ENCODE data around the gene MLKL. TPM values are rescaled to one million over a fixed set of nuclear protein-coding genes. Genes with fewer than 3 reads are reported as not detected.

Gene MLKL
- total RNA-seq, 1 experiment from 2014 or later, result 9.7 TPM

DNA sequence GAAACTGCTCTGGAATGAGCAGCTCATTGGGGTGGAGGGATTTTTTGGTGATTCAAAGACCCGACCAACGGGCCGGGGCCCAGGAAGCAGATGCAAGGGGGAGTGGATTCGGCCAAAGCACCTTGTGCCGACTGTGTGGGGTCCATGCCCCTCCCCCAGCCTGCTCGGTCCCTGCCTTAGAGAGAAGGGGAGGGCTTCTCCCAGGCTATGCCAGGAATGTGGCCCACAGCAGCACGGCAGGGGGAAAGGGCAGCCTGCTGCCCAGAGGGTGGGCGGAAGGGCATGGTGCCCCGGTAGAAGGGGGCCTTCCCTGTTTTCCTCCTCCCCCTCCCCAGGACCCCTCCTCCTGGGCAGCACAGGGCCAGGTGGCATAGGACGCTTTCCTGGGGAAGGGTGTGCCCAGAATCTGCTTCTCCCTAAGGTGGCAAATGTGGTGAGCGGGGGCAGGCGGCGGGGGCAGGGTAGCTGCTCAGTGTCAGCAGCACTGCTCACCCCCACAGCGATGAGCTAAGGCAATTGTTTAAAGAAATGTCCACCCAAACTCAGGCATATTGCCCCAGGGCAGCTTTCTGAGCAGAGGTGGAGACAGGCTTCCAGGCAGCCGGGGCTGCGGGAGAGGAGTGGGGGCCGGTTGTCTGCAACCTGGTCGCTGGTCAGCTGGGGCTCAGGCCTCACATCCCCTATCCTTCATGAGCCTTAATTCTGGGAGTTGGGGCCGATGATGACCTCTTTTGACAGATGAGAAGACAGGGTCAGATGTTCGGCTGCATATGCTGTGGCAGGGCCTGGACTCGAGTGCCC lies 33.9 kb upstream of the MLKL start:
- no peak overlapping the region for H3K27ac Mint-ChIP-seq (ENCODE audit: unreplicated experiment)
- H3K9me3 Mint-ChIP-seq (ENCODE audit: unreplicated experiment), result no peaks in the 10 kb centered on the region
- Histone ChIP-seq H3K4me3 (ENCODE audit: low read depth, low read length) (no peak overlapping the region), H3K4me1 (no peaks in the 10 kb centered on the region), H3K27me3 (replicated peaks; ENCODE audit: control insufficient read depth, insufficient read depth, low read length) (no peaks in the 10 kb centered on the region), H3K9me3 (no peaks in the 10 kb centered on the region), H3K36me3 (ENCODE audit: control insufficient read depth, insufficient read depth, low read length) (no peaks in the 10 kb centered on the region)
- DNase-seq, result no peak
- intact Hi-C loops (cut with micrococcal nuclease; ENCODE audit: unreplicated experiment), result no loop called here
- CTCF ChIA-PET, result no interaction called here
- no peaks in the 10 kb centered on the region for H3K27me3 Mint-ChIP-seq (ENCODE audit: insufficient read depth, unreplicated experiment)
- H3K4me3 Mint-ChIP-seq (ENCODE audit: unreplicated experiment), result no peak overlapping the region
- TF ChIP-seq, protein P1, sequence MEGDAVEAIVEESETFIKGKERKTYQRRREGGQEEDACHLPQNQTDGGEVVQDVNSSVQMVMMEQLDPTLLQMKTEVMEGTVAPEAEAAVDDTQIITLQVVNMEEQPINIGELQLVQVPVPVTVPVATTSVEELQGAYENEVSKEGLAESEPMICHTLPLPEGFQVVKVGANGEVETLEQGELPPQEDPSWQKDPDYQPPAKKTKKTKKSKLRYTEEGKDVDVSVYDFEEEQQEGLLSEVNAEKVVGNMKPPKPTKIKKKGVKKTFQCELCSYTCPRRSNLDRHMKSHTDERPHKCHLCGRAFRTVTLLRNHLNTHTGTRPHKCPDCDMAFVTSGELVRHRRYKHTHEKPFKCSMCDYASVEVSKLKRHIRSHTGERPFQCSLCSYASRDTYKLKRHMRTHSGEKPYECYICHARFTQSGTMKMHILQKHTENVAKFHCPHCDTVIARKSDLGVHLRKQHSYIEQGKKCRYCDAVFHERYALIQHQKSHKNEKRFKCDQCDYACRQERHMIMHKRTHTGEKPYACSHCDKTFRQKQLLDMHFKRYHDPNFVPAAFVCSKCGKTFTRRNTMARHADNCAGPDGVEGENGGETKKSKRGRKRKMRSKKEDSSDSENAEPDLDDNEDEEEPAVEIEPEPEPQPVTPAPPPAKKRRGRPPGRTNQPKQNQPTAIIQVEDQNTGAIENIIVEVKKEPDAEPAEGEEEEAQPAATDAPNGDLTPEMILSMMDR (IDR thresholded peaks at IDR 0.05; ENCODE audit: insufficient read depth in 1 of 2, low read depth in 1 of 2, low read length in 1 of 2, severe bottlenecking in 1 of 2, unreplicated experiment in 1 of 2), result no peak
- no TSS peak for BruUV-seq (replicated peaks)
- peaks cover 13% of the 10 kb centered on the region for H3K4me1 Mint-ChIP-seq (ENCODE audit: low read depth, unreplicated experiment)
- POLR2A ChIA-PET, result no interaction called here
- H3K36me3 Mint-ChIP-seq (ENCODE audit: insufficient read depth, unreplicated experiment), result peaks cover 8% of the 10 kb centered on the region

DNA sequence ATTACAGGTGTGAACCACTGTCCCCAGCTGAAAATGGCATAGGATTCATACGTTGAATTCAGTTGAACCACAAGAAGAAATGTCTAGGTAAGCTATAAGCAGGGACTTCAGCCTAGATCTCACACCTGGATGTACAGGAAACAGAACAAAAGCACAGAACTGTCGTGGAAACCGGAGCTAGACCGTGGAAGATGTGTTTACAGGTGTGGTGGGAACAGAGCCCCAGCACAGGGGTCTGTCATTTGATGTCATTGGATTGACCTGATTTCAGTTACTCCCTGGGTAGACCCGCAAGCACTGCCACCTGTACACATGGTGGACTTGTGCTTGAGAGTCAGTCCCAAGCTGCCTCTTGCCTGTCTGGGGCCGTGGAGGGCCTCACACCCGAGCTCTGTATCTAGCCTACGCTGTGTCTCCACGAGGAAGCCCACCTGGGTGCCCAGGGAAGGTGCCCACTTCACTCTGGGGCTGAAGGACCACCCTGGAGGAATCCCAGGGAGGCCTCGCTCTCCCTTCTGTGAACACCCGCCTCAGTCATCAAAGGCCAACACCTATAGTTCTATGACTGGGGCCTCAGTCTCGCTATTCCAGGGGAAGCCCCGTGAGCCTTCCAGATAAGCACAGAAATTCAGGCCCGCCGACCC lies 32.2 kb upstream of the MLKL start:
- Histone ChIP-seq H3K4me3 (ENCODE audit: low read depth, low read length) (no peak overlapping the region), H3K4me1 (no peaks in the 10 kb centered on the region), H3K36me3 (ENCODE audit: control insufficient read depth, insufficient read depth, low read length) (no peaks in the 10 kb centered on the region; the same call in 1 of the 2 replicates), H3K27me3 (replicated peaks; ENCODE audit: control insufficient read depth, insufficient read depth, low read length) (no peaks in the 10 kb centered on the region), H3K9me3 (no peaks in the 10 kb centered on the region)
- TF ChIP-seq, protein P1 (IDR thresholded peaks at IDR 0.05; ENCODE audit: insufficient read depth in 1 of 2, low read depth in 1 of 2, low read length in 1 of 2, severe bottlenecking in 1 of 2, unreplicated experiment in 1 of 2), result no peak
- peaks cover 13% of the 10 kb centered on the region for H3K4me1 Mint-ChIP-seq (ENCODE audit: low read depth, unreplicated experiment)
- POLR2A ChIA-PET, result no interaction called here
- H3K36me3 Mint-ChIP-seq (ENCODE audit: insufficient read depth, unreplicated experiment), result peaks cover 4% of the 10 kb centered on the region
- intact Hi-C loops (cut with micrococcal nuclease; ENCODE audit: unreplicated experiment), result no loop called here
- no peak overlapping the region for H3K27ac Mint-ChIP-seq (ENCODE audit: unreplicated experiment)
- no peak overlapping the region for H3K4me3 Mint-ChIP-seq (ENCODE audit: unreplicated experiment)
- no TSS peak for BruUV-seq (replicated peaks)
- no peak for DNase-seq
- no peaks in the 10 kb centered on the region for H3K27me3 Mint-ChIP-seq (ENCODE audit: insufficient read depth, unreplicated experiment)
- H3K9me3 Mint-ChIP-seq (ENCODE audit: unreplicated experiment), result no peaks in the 10 kb centered on the region
- CTCF ChIA-PET, result interaction anchor here (0.6 kb wide), 1 partner anchor 174 kb away, joined by 3 read pairs; no protein-coding TSS in a partner anchor

DNA sequence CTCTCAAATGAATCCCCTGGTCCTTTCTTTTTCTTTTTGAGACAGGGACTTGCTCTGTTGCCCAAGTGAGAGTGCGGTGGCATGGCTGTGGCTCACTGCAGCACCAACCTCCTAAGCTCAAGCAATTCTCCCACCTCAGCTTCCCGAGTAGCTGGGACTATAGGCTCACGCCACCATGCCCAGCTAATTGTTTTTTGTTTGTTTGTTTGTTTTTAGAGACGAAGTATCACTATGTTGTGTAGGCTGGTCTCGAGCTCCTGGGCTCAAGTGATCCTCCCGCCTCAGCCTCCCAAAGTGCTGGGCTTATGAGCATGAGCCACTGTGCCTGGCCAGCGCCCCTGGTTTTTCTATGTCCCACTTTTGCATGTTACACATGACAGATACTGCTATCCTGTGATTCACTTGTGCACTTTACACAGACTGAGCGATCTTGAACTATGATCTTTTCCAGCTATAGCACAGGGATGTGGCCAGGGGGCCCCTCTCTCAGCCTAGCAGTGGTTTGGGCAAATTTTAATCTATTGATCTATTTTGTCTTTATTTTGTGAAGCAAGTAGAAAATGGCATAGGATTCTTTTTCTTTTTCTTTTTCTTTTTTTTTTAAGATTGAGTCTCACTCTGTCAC lies 31.3 kb upstream of the MLKL start:
- H3K9me3 ChIP-seq, result peaks cover 4% of the 10 kb centered on the region; the same call in 1 of the 2 replicates
- intact Hi-C loops (cut with micrococcal nuclease; ENCODE audit: unreplicated experiment), result no loop called here
- CTCF ChIA-PET, result interaction anchor here (0.6 to 0.8 kb wide), 2 partner anchors 43 to 173 kb away, joined by 3 to 5 read pairs; partner anchors contain the start of gene FA2H
- BruUV-seq (replicated peaks), result no TSS peak
- POLR2A ChIA-PET, result no interaction called here
- H3K36me3 ChIP-seq (ENCODE audit: control insufficient read depth, insufficient read depth, low read length), result no peaks in the 10 kb centered on the region; the same call in 1 of the 2 replicates
- TF ChIP-seq, protein P1 (IDR thresholded peaks at IDR 0.05; ENCODE audit: insufficient read depth in 1 of 2, low read depth in 1 of 2, low read length in 1 of 2, severe bottlenecking in 1 of 2, unreplicated experiment in 1 of 2), result no peak
- no peak for DNase-seq
- no peak overlapping the region for H3K4me3 ChIP-seq (ENCODE audit: low read depth, low read length)
- no peaks in the 10 kb centered on the region for H3K27me3 ChIP-seq (replicated peaks; ENCODE audit: control insufficient read depth, insufficient read depth, low read length)
- no peaks in the 10 kb centered on the region for H3K36me3 Mint-ChIP-seq (ENCODE audit: insufficient read depth, unreplicated experiment)
- no peak overlapping the region for H3K27ac Mint-ChIP-seq (ENCODE audit: unreplicated experiment)
- H3K4me1 Mint-ChIP-seq (ENCODE audit: low read depth, unreplicated experiment), result peaks cover 13% of the 10 kb centered on the region
- H3K4me1 ChIP-seq, result no peaks in the 10 kb centered on the region
- H3K27me3 Mint-ChIP-seq (ENCODE audit: insufficient read depth, unreplicated experiment), result no peaks in the 10 kb centered on the region
- H3K9me3 Mint-ChIP-seq (ENCODE audit: unreplicated experiment), result peaks cover 7% of the 10 kb centered on the region
- no peak overlapping the region for H3K4me3 Mint-ChIP-seq (ENCODE audit: unreplicated experiment)

All from Caco-2 (cell line).